Uterus (tissue), 2 donors: ENCODE results near the gene POMGNT2.

Experiments used
- CTCF ChIP-seq, 4 experiments: fragments of 200-600 bp in 2 of 4; fragments of 450-650 bp in 2 of 4; sonication (generic) in 2 of 4; IDR thresholded peaks; one replicate each; pipeline ENCODE4 v1.5.1; 2016 to 2019; ENCODE audit warnings: antibody characterized with exemption in 4 of 4, mild to moderate bottlenecking in 2 of 4, moderate library complexity in 1 of 4
- POLR2A ChIP-seq, 2 donors: fragments of 450-650 bp; IDR thresholded peaks; one replicate each; pipeline ENCODE4 v1.6.1; 2016; ENCODE audit warnings: antibody characterized with exemption in 2 of 2, mild to moderate bottlenecking in 1 of 2, moderate library complexity in 1 of 2

GRCh38 chr3:43093006-43093405, 12.9 kb downstream of the POMGNT2 start:
- TF ChIP-seq CTCF (IDR thresholded peaks at IDR 0.05) (no peak), POLR2A (IDR thresholded peaks at IDR 0.05) (no peak)
